GM18909 (cell line): ENCODE measurements around the gene COL27A1.
"Not testable (repeated sequence)": the region's sequence is repeated elsewhere in the genome, so short reads cannot be mapped to it uniquely, and the experiment has no call there.

Experiments
- ATAC-seq: cut with Tn5 transposase; IDR thresholded peaks from one replicate; pipeline ENCODE4 v1.9.1; 2021; ENCODE audit warnings: mild to moderate bottlenecking; ENCODE audit not compliant: unreplicated experiment, poor library complexity

COL27A1 gene

GRCh38 chr9:114122136-114123027, 33.0 kb upstream of the COL27A1 start:
- no peak for ATAC-seq

- no peak for ATAC-seq
These were observed 32.0 kb upstream of the COL27A1 start for GRCh38 chr9:114123031-114123977.

DNA sequence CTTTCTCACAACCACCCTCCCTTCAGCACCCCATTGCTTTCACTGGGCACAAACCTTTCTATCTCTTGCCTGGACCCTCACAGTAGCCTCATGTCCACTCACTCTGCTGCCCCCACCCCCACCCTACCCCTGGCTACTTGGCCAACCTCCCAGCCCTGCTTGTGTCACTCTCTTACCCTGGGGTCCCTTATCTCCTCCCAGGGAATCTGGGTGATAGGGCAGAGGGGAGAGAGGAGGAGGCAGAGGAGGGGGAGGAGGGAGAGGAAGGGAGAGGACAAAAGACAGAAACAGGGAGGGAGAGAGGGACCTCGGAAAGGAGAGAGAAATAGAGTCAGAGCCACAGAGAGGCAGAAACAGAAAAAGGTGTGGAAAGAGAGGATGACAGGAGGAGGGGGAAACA, 31.2 kb upstream of the COL27A1 start:
- no peak for ATAC-seq

DNA sequence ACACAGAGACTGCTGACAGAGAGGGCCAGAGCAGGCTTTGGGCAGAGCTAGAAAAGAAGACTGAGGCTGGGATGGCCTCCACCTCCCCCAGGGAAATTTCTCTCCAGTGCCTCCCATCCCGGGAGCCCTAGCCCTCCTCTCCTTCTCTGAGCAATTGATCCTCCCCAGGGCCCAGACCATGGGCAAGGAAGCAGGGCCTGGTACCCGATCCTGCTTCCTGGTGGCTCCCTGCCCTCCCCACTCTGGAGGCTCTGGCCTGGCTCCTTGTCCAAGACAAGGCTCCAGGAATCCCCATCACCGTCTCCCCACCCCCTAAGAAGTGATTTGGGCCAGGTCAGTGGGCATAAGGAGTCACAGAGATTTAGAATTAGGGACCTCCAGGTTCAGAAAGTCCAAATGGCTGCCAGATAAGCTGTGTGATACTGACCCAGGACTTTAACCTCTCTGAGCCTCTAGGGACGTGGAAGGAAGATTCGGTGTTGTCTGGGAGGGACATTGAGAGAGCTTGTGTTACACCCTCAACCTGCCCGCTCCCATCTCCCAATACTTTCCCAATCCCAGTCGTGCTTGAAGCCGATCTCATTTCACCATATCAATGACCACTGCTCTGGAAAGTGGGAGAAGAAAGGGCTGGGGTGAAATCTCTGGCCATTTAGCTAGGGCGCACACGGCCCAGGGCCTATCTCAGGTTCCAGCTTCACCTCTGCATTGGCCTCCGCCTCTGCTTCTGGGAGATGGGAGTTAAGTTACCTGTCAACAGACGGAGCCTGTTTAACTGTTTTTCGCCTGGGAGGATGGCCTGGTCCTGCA, 30.5 kb upstream of the COL27A1 start:
- ATAC-seq: no peak

DNA sequence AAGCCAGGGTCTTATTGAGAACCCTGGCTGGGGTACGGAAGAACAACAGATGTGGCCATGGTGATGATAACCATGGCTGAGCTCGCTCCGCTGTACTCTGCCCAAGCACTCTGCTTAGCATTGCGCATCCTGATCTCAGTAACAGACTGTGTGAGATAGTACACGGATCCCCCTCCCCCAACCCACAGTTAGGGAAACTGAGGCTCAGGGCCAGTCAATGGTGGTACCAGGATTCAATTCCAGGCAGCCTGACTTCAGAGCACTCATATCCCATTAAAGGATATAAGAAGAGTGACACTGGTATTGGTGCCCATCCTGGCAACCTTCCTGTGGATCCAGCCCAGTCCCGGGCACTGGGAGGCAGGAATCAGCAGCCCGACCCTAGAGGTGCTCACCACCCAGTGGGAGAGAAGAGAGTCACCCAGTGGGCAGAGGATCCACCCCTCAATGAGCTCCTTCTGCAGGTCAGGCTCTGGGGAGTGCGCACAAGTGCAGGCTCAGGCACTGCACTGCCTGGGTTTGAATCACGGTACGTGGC, 29.8 kb upstream of the COL27A1 start:
- ATAC-seq: no peak

GRCh38 chr9:114126247-114127060, 28.9 kb upstream of the COL27A1 start:
- no peak for ATAC-seq

DNA sequence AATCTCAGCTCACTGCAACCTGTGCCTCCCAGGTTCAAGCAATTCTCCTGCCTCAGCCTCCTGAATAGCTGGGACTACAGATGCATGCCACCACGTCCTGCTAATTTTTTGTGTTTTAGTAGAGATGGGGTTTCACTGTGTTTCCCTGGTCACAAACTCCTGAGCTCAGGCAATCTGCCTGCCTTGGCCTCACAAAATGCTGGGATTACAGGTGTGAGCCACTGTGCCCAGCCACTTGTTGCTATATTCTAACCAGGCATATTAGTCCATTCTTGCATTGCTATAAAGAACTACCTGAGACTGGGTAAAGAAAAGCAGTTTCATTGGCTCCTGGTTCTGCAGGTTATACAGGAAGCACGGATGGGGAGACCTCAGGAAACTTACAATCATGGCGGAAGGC, 26.6 kb upstream of the COL27A1 start:
- not testable (repeated sequence) for ATAC-seq

DNA sequence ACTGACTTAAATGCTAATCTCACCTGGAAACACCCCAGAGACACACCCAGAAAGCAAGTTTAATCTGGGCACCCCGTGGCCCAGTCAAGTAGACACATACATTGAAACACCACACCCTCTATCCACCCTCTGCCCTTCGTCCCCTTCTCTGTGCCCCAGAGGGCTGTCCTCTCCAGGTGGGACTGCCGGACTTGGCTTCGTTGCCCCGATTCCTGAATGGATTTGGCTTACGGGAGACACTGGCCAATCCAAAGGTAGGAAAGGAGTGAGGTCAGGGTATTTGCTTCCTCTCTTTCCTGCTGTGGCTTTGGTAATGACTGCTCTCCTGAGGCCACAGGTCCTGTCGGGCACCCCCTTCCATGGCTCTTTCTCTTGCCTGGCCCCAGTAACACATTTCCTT, 25.2 kb upstream of the COL27A1 start:
- no peak for ATAC-seq

DNA sequence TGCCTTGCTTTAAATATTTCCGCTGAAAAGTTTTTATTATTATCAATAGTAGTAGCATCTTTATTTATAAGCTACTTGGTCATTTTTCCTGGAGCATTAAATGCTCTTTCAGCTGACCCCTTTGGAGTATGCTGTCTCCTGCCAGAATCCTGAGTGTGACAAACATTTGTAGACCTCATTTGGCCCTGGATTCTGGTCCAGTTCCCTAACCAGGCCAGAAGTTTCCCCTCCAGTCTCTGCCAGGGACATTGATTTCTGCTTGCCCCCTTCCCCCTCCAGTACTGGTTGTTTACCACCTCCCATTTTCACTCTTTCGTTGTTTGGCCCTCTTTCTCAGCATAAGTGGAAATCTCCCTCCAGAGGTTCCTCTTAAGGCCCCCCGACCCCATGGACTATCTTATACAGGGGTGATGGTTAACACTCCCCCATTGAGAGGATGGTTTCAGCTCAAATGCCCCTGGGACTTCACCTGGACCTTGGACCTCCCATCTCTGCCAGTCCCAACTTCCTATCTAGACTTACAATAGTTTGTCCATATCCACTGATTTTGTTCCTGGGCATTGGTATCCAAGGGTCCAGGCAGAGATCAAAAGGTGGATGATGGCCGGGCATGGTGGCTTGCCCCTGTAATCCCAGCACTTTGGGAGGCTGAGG, 24.6 kb upstream of the COL27A1 start:
- ATAC-seq: no peak

GRCh38 chr9:114131808-114132549, 23.4 kb upstream of the COL27A1 start:
- no peak for ATAC-seq

- no peak for ATAC-seq
These were observed 22.8 kb upstream of the COL27A1 start for GRCh38 chr9:114132550-114132918.

DNA sequence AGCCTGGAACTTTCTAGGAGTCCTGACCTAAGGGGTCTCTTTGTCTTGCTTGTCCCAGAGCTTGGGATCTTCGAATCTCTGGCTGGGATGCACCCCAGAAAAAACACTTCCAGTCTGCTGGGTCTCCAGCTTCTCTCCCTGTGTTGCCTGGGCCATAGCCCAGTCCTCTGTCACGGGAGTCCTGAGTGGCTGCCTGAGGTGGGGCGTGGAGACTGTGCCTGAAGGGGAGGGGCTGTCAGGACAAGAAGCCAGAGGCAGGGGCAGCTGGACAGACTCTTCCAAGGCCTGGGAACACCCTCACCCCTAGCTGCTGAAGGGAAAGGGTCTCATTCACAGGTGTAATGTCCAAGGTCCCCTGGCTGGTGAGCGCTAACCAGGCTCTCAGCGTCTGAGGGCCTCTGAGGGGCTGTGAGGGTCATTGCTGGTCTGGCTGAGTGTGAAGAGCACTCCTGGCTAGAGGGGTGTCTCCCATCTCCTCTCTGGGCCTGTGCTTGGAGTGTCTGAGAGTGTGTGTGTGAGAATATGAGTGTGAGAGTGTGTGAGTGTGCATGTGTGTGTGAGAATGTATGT, 20.4 kb upstream of the COL27A1 start:
- no peak for ATAC-seq

GRCh38 chr9:114137831-114138230, 17.5 kb upstream of the COL27A1 start:
- no peak for ATAC-seq

DNA sequence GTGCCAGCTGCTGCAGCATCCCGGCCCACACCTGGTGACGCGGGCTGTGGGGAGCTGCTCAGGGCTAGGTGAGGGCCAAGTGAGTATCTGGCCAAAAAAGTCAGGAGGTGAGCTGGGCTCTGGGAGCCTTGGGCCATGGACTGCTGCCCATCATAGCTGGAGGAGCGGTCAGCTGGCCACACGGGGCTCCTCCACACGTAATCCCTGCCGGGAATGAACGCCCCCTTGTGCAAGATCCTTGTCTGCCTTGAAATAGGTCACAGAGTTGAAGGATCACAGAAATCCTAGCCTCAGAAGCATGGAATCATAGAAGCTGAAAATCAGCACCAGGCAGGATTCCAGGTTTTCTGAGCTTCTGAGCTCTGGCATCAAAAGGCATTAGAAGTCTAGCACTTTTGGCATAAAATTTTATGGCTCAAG, 16.8 kb upstream of the COL27A1 start:
- ATAC-seq: no peak

- ATAC-seq: no peak
These were observed 16.3 kb upstream of the COL27A1 start for GRCh38 chr9:114139071-114139470.

DNA sequence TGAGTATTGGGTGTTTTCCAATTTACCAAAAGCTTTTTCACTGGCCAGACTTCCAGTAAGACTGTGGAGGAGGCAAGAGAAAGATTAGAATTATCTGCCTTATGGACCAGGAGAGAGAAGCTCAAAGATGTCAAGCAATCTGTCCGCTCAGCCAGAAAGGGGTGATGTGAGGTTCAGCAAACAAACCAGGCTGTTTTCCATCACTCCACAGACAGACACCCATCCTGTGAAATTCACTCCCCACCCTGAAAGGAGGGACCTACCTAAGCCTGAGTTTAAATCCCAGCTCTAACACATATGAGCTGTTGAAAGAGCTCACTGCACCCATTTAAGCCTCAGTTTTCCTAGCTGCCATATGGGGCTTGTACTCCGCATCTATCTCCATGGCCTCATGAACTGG, 14.9 kb upstream of the COL27A1 start:
- no peak for ATAC-seq

DNA sequence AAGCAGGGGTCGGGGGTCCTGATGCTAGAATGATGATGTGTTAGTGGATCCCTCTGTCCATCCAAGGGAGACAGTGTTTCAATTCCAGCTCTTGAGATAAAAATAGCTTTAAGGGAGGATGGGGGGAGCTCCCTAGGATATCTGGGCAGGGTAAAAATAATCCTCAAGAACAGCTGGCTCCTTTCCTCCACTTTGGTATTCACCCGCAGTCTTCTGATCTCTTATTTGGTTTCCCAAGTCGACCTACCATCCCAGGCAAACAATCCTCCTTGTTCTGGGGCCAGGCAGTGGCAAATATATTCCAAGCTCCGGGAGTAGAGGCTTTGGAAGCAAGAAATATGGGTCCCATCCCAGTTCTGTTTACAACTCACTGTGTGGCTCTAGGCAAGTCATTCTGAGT, 14.5 kb upstream of the COL27A1 start:
- no peak for ATAC-seq
